SK-N-SH treated with all-trans-retinoic acid at 6 μM for 48 hours (cell line): ENCODE data around the gene KREMEN1.

Experiments
- ATAC-seq: fragments of 200-7000 bp; cut with Tn5 transposase; 3 replicates; pipeline ENCODE4 v1.9.1; 2020; ENCODE audit warnings: mild to moderate bottlenecking, moderate library complexity
- ARNTL ChIP-seq: fragments of 450-650 bp; formaldehyde crosslinking; IDR thresholded peaks from 2 replicates; pipeline ENCODE4 v1.5.0; 2020; ENCODE audit warnings: low read depth, mild to moderate bottlenecking, moderate library complexity, borderline replicate concordance
- CSDC2 ChIP-seq: fragments of 250-450 bp; sonication (Bioruptor Pico); IDR thresholded peaks from 2 replicates; pipeline ENCODE4 v1.5.0; 2020; ENCODE audit warnings: mild to moderate bottlenecking, moderate library complexity
- ESRRG ChIP-seq: fragments of 250-450 bp; sonication (Bioruptor Pico); IDR thresholded peaks from 2 replicates; pipeline ENCODE4 v1.6.1; 2021; ENCODE audit warnings: mild to moderate bottlenecking
- GLIS3 ChIP-seq: fragments of 250-450 bp; sonication (Bioruptor Pico); IDR thresholded peaks from 2 replicates; pipeline ENCODE4 v1.5.0; 2020; ENCODE audit warnings: mild to moderate bottlenecking, moderate library complexity
- ISL1 ChIP-seq: fragments of 250-450 bp; sonication (Bioruptor Pico); IDR thresholded peaks from 2 replicates; pipeline ENCODE4 v2.1.2; 2022; ENCODE audit warnings: mild to moderate bottlenecking, moderate library complexity
- OSR1 ChIP-seq: fragments of 250-450 bp; sonication (Bioruptor Pico); IDR thresholded peaks from 2 replicates; pipeline ENCODE4 v1.8.0; 2022; ENCODE audit warnings: moderate library complexity, mild to moderate bottlenecking, inconsistent platforms
- PPARA ChIP-seq: fragments of 250-450 bp; sonication (Bioruptor Pico); IDR thresholded peaks from 2 replicates; pipeline ENCODE4 v1.5.0; 2020; ENCODE audit warnings: mild to moderate bottlenecking, borderline replicate concordance
- RARB ChIP-seq: fragments of 250-450 bp; sonication (Bioruptor Pico); IDR thresholded peaks from 2 replicates; pipeline ENCODE4 v1.8.0; 2021; ENCODE audit warnings: mild to moderate bottlenecking, moderate library complexity
- SNAI2 ChIP-seq: fragments of 250-450 bp; sonication (Bioruptor Pico); IDR thresholded peaks from 2 replicates; pipeline ENCODE4 v1.5.0; 2020; ENCODE audit warnings: mild to moderate bottlenecking, moderate library complexity
- TCF4 ChIP-seq: fragments of 250-450 bp; sonication (Bioruptor Pico); IDR thresholded peaks from 2 replicates; pipeline ENCODE4 v1.8.0; 2021; ENCODE audit warnings: mild to moderate bottlenecking, moderate library complexity, borderline replicate concordance
- TOX ChIP-seq: fragments of 250-450 bp; sonication (Bioruptor Pico); IDR thresholded peaks from 2 replicates; pipeline ENCODE4 v1.8.0; 2021; ENCODE audit warnings: mild to moderate bottlenecking, moderate library complexity, borderline replicate concordance
- ZC3H10 ChIP-seq: fragments of 250-450 bp; sonication (Bioruptor Pico); IDR thresholded peaks from 2 replicates; pipeline ENCODE4 v1.5.1; 2021; ENCODE audit warnings: mild to moderate bottlenecking, moderate library complexity
- ZFP3 ChIP-seq: fragments of 250-450 bp; sonication (Bioruptor Pico); IDR thresholded peaks from 2 replicates; pipeline ENCODE4 v1.5.0; 2020; ENCODE audit warnings: mild to moderate bottlenecking, moderate library complexity
- ZNF565 ChIP-seq: fragments of 450-650 bp; formaldehyde crosslinking; conservative IDR thresholded peaks from 2 replicates; pipeline ENCODE4 v1.5.0; 2020; ENCODE audit warnings: low read depth, mild to moderate bottlenecking, moderate library complexity
- ZNF70 ChIP-seq: fragments of 450-650 bp; formaldehyde crosslinking; IDR thresholded peaks from 2 replicates; pipeline ENCODE4 v1.5.0; 2020; ENCODE audit warnings: mild to moderate bottlenecking, moderate library complexity
- TF ChIP-seq, protein P1 (sequence below): fragments of 250-450 bp; sonication (Bioruptor Pico); IDR thresholded peaks from 2 replicates; pipeline ENCODE4 v1.5.1; 2020; ENCODE audit warnings: low read depth, mild to moderate bottlenecking, moderate library complexity
- TF ChIP-seq, protein P2 (sequence below): fragments of 250-450 bp; sonication (Bioruptor Pico); IDR thresholded peaks from 2 replicates; pipeline ENCODE4 v1.5.1; 2021; ENCODE audit warnings: mild to moderate bottlenecking, moderate library complexity
- TF ChIP-seq, protein P3 (sequence below): fragments of 250-450 bp; sonication (Bioruptor Pico); IDR thresholded peaks from 2 replicates; pipeline ENCODE4 v1.8.0; 2021; ENCODE audit warnings: low read depth, mild to moderate bottlenecking, moderate library complexity, borderline replicate concordance
- TF ChIP-seq, protein P4 (sequence below): fragments of 250-450 bp; sonication (Bioruptor Pico); IDR thresholded peaks from 2 replicates; pipeline ENCODE4 v1.5.0; 2020; ENCODE audit warnings: mild to moderate bottlenecking, moderate library complexity
- TF ChIP-seq, protein P5 (sequence below): fragments of 250-450 bp; sonication (Bioruptor Pico); IDR thresholded peaks from 2 replicates; pipeline ENCODE4 v1.8.0; 2020; ENCODE audit warnings: mild to moderate bottlenecking, moderate library complexity, borderline replicate concordance

Gene KREMEN1

DNA sequence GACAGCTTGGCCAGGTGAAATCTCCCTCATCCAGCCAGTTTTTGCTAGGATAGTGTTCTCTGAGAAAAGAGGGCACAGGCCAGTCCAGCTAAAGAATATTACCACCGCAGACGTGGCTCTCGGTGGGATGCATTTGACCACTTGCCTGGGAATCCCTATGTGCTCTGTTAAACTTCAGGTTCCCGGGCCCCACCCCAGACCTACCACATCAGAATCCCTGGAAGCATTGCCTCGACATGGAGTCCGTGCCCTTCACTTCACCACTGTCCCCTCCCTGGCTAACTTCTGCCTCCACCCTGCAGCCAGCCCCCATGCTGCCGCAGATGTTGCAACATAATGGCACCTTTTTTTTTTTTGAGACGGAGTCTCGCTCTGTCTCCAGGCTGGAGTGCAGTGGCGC is 76.0 kb downstream of the KREMEN1 start:
- TF ChIP-seq SNAI2 (no peak), ESRRG (no peak), ARNTL (no peak), PPARA (no peak), ZFP3 (no peak), ZNF70 (no peak)
- TF ChIP-seq, all 23 proteins: peak for 0
- no peak for ATAC-seq

DNA sequence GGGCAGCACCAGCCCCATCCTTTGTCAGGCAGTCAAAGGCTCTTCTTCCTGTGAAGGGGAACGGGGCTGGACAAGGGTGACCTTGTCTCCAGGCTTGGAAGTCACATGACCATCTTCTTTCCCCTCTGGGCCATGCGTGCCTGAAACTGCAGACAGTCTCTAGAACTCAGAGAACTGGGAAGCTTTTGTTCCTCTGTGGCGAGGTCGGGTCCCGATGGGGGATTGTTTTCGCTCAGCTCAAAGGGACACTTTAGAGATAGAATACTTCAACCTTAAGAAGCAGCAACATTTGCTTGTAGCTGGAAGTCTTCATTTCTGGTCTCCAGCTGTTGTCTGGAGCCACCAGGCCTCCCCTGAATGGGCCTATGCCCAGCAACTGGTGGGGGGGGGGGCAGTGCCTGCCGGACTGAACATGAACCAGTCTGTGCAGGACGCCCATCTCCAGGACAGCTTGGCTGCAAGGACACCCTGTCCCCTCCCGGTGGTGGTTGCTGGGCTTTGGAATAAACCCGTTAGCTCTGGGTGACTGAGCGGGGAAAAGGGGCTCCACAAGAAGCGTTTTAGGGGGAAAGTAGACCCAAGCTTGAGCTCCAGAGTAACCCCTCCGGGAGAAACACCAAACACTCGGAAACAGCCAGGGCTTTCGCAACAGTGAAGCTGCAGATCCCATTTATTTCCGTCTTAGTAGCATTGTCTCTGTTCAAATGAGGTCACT is 77.2 kb downstream of the KREMEN1 start:
- ATAC-seq, result no peak
- TF ChIP-seq OSR1 (CRISPR knock-in tag) (no peak), ZC3H10 (no peak), CSDC2 (CRISPR knock-in tag) (no peak), SNAI2 (no peak), GLIS3 (CRISPR knock-in tag) (no peak), TCF4 (CRISPR knock-in tag) (no peak), ESRRG (no peak), ZNF70 (no peak), TOX (no peak)
- TF ChIP-seq, protein P1, sequence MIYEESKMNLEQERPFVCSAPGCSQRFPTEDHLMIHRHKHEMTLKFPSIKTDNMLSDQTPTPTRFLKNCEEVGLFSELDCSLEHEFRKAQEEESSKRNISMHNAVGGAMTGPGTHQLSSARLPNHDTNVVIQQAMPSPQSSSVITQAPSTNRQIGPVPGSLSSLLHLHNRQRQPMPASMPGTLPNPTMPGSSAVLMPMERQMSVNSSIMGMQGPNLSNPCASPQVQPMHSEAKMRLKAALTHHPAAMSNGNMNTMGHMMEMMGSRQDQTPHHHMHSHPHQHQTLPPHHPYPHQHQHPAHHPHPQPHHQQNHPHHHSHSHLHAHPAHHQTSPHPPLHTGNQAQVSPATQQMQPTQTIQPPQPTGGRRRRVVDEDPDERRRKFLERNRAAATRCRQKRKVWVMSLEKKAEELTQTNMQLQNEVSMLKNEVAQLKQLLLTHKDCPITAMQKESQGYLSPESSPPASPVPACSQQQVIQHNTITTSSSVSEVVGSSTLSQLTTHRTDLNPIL, result no peak
- TF ChIP-seq, protein P2, sequence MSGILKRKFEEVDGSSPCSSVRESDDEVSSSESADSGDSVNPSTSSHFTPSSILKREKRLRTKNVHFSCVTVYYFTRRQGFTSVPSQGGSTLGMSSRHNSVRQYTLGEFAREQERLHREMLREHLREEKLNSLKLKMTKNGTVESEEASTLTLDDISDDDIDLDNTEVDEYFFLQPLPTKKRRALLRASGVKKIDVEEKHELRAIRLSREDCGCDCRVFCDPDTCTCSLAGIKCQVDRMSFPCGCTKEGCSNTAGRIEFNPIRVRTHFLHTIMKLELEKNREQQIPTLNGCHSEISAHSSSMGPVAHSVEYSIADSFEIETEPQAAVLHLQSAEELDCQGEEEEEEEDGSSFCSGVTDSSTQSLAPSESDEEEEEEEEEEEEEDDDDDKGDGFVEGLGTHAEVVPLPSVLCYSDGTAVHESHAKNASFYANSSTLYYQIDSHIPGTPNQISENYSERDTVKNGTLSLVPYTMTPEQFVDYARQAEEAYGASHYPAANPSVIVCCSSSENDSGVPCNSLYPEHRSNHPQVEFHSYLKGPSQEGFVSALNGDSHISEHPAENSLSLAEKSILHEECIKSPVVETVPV (CRISPR knock-in tag), result no peak
- TF ChIP-seq, protein P3, sequence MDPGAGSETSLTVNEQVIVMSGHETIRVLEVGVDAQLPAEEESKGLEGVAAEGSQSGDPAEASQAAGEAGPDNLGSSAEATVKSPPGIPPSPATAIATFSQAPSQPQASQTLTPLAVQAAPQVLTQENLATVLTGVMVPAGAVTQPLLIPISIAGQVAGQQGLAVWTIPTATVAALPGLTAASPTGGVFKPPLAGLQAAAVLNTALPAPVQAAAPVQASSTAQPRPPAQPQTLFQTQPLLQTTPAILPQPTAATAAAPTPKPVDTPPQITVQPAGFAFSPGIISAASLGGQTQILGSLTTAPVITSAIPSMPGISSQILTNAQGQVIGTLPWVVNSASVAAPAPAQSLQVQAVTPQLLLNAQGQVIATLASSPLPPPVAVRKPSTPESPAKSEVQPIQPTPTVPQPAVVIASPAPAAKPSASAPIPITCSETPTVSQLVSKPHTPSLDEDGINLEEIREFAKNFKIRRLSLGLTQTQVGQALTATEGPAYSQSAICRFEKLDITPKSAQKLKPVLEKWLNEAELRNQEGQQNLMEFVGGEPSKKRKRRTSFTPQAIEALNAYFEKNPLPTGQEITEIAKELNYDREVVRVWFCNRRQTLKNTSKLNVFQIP, result no peak
- TF ChIP-seq, protein P4, sequence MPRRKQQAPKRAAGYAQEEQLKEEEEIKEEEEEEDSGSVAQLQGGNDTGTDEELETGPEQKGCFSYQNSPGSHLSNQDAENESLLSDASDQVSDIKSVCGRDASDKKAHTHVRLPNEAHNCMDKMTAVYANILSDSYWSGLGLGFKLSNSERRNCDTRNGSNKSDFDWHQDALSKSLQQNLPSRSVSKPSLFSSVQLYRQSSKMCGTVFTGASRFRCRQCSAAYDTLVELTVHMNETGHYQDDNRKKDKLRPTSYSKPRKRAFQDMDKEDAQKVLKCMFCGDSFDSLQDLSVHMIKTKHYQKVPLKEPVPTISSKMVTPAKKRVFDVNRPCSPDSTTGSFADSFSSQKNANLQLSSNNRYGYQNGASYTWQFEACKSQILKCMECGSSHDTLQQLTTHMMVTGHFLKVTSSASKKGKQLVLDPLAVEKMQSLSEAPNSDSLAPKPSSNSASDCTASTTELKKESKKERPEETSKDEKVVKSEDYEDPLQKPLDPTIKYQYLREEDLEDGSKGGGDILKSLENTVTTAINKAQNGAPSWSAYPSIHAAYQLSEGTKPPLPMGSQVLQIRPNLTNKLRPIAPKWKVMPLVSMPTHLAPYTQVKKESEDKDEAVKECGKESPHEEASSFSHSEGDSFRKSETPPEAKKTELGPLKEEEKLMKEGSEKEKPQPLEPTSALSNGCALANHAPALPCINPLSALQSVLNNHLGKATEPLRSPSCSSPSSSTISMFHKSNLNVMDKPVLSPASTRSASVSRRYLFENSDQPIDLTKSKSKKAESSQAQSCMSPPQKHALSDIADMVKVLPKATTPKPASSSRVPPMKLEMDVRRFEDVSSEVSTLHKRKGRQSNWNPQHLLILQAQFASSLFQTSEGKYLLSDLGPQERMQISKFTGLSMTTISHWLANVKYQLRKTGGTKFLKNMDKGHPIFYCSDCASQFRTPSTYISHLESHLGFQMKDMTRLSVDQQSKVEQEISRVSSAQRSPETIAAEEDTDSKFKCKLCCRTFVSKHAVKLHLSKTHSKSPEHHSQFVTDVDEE, result no peak
- TF ChIP-seq, protein P5, sequence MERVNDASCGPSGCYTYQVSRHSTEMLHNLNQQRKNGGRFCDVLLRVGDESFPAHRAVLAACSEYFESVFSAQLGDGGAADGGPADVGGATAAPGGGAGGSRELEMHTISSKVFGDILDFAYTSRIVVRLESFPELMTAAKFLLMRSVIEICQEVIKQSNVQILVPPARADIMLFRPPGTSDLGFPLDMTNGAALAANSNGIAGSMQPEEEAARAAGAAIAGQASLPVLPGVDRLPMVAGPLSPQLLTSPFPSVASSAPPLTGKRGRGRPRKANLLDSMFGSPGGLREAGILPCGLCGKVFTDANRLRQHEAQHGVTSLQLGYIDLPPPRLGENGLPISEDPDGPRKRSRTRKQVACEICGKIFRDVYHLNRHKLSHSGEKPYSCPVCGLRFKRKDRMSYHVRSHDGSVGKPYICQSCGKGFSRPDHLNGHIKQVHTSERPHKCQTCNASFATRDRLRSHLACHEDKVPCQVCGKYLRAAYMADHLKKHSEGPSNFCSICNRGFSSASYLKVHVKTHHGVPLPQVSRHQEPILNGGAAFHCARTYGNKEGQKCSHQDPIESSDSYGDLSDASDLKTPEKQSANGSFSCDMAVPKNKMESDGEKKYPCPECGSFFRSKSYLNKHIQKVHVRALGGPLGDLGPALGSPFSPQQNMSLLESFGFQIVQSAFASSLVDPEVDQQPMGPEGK (CRISPR knock-in tag), result no peak

DNA sequence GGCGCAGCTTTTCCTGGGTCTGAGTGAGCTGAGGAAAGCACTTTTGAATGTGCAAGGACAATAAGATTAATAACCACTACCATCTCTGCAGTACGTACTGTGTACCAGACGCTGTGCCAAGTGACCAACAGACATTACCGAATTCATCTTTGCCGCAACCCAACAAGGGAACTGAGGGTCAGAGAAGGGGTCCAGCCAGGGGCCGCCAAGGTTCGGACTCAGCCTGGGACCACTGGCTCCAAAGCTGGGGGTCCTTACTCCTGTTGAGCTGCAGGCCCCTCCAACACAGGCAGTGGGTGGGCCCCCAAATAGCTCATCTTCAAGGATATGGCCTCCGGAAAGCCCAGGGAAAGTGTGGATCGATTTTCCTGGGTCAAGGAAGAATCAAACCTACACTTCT is 77.9 kb downstream of the KREMEN1 start:
- TF ChIP-seq SNAI2 (no peak), GLIS3 (CRISPR knock-in tag) (no peak), ISL1 (CRISPR knock-in tag) (no peak), ZFP3 (no peak), TCF4 (CRISPR knock-in tag) (no peak), TOX (no peak), PPARA (no peak), OSR1 (CRISPR knock-in tag) (no peak)
- TF ChIP-seq, protein P1, result no peak
- TF ChIP-seq, all 23 proteins: peak for 0
- ATAC-seq, result no peak

DNA sequence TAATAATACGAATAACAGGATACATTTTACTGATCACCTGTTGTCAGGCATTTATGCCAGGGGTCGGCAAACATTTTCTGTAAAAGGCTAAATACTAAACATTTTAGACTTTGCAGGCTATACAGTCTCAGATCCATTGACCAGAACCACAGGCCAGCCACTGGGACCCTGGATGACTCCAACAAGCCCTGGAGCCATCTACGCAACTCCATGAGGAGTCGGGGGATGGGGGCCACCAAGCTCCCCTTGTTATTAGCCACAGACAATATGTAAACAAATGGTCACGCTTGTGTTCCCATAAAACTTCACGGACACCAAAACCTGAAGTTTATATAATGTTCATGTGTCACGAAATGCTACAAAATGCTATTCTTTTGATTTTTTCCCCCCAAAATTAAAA is 78.5 kb downstream of the KREMEN1 start:
- TF ChIP-seq ZNF565 (CRISPR knock-in tag) (no peak), RARB (CRISPR knock-in tag) (no peak)
- ATAC-seq, result no peak
